ENCODE data around the gene KIF17. TPM values are rescaled to one million over a fixed set of nuclear protein-coding genes. Genes with fewer than 3 reads are reported as not detected.

KIF17 gene
- total RNA-seq, 1 experiment from 2014 or later: 2.4 TPM

DNA sequence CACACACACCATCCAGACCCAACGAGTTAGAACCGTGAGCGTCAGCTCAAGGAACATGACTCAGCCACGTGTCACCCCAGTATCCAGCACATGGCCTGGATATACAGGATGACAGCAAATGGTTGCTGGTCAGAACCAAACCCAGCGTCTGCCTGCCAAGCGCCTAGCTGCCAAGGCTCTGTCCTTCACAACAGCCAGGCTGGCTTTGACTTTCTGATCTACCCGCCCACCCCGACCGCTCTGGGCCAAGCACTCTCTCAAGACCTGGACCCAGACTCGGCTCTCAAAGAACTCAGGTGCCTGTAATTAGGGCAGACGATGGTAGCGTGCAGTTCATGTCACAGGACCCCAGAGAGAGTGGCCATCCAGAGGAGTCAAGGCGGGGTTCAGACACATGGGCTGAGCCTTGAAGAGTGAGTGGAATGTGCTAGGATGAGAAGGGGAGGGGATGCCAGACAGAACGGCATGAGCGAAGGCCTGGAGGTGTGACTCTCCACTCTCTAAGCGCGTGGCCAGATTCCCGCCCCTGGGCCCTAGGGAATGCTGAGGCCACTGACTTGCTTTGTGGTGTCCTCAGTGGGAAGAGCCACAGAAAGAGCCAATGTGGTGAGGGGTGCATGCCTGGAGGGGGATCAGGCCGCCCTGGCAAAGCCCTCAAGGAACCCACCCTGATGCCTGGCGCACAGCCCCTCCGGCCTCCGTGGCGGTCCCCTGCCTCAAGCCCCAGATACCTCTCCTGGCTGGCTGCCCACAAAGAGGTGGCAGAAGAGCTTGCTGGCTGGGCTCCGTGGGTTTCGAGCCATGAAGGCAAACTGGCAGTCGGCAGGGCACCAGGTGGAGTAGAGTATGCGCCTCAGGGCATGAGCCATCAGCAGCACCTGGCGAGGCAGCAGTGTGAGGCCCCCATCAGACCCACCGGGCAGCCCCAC is 7.6 kb upstream of the KIF17 start:
- no peaks in the 10 kb centered on the region for H3K9me3 ChIP-seq (ENCODE audit: control insufficient read depth in 1 of 2, insufficient read depth in 1 of 2, low read depth in 1 of 2, low read length in 2 of 2)
- peak overlapping the region; percentile 27 for H3K4me2 ChIP-seq (ENCODE audit: low read length)
- H3K9ac ChIP-seq (ENCODE audit: low read length): 0 out of 2 replicates have a peak overlapping the region, but pooled peaks have one; percentile 2
- no peak overlapping the region for H3K27ac ChIP-seq (ENCODE audit: low read depth, low read length)
- CTCF ChIA-PET: interaction anchor here (1.0 kb wide), 1 partner anchor 29 kb away, joined by 3 read pairs; no protein-coding TSS in a partner anchor
- BruUV-seq (replicated peaks): no TSS peak
- ATAC-seq (peak; percentile 43), DNase-seq (ENCODE audit: low read depth, low spot score) (no peak)
- RAD21 ChIA-PET (ENCODE audit: low non-redundant PET in 1 of 2, low total read pairs in 2 of 2, uncharacterized antibody in 2 of 2, unreplicated experiment in 2 of 2): no interaction called here
- no peaks in the 10 kb centered on the region for H3K9me2 ChIP-seq (ENCODE audit: insufficient read depth)
- H4K20me1 ChIP-seq (ENCODE audit: insufficient read depth): no peaks in the 10 kb centered on the region
- POLR2A ChIA-PET: no interaction called here
- TF ChIP-seq EGR1 (IDR thresholded peaks at IDR 0.05; ENCODE audit: low read depth): no peak
- TF ChIP-seq ELF1 (IDR thresholded peaks at IDR 0.05; ENCODE audit: borderline replicate concordance, low read depth): no peak
- peak; percentile 92 for TF ChIP-seq MAX (IDR thresholded peaks at IDR 0.05)
- H3K4me1 ChIP-seq (ENCODE audit: control insufficient read depth in 1 of 2, insufficient read depth in 2 of 2, low read length in 2 of 2): peaks cover 0 to 32% of the 10 kb centered on the region in 2 experiments; a peak in 3 of 4 replicates
- no peaks in the 10 kb centered on the region for H3K36me3 ChIP-seq (ENCODE audit: control insufficient read depth in 1 of 2, insufficient read depth in 2 of 2, low read length in 2 of 2)
- no peak overlapping the region for H2AFZ ChIP-seq (ENCODE audit: low read depth, low read length, poor library complexity, severe bottlenecking)
- H3K27me3 ChIP-seq (ENCODE audit: insufficient read depth, low read length): no peaks in the 10 kb centered on the region
- intact Hi-C loops (cut with micrococcal nuclease): no loop called here
- no peaks in the 10 kb centered on the region for H3K79me2 ChIP-seq (ENCODE audit: insufficient read depth, low read length)
- H3K4me3 ChIP-seq (replicated peaks in 1 of 2; ENCODE audit: low read depth in 1 of 2, low read length in 2 of 2): no peak overlapping the region

DNA sequence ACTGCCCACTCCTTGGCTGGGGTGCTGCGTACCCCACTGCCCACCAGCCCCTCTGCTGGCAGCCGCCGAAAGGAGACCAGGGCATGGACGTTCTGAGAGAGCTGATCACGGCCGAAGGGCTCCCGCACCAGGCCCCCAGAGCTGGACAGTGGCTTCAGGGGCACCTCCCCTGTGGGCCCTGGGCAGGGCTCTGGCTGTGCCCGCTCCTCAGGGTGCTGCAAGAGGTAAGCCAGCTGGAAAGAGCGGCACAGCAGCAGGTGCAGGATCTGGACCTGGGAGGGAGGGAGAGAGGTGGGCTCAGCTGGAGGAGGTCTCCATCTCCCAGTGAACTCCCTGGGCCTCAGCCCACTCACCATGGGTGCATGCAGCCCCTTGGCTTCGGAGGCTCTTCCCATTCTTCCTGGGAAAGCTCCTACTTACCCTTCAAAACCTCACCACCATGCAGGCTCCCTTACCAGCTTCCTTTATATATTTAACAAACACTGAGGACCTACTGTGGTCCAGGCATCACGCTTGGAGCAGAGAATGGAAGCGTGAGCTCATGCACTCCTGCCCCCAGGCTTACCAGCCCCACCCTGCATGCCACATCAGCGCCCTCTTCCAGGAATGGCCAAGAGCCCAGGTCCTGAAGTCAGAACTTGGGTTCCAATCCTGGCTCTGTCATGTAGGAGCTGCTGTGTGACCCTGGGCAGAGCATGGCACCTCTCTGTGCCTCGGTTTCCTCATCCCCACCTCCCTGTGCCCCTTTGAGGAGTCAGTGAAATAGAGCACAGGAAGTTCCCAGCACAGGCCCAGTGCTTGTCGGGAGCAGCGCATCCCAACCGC is 6.8 kb upstream of the KIF17 start:
- Histone ChIP-seq H3K79me2 (ENCODE audit: insufficient read depth, low read length) (no peaks in the 10 kb centered on the region), H3K9me2 (ENCODE audit: insufficient read depth) (no peaks in the 10 kb centered on the region), H3K9ac (ENCODE audit: low read length) (no peak overlapping the region), H3K4me2 (ENCODE audit: low read length) (peak overlapping the region; percentile 27; the same call in 1 of the 2 replicates), H3K4me3 (replicated peaks in 1 of 2; ENCODE audit: low read depth in 1 of 2, low read length in 2 of 2) (no peak overlapping the region), H3K4me1 (ENCODE audit: control insufficient read depth in 1 of 2, insufficient read depth in 2 of 2, low read length in 2 of 2) (peaks cover 0 to 30% of the 10 kb centered on the region in 2 experiments; a peak in 3 of 4 replicates), H3K27ac (ENCODE audit: low read depth, low read length) (no peak overlapping the region), H3K9me3 (ENCODE audit: control insufficient read depth in 1 of 2, insufficient read depth in 1 of 2, low read depth in 1 of 2, low read length in 2 of 2) (no peaks in the 10 kb centered on the region), H3K36me3 (ENCODE audit: control insufficient read depth in 1 of 2, insufficient read depth in 2 of 2, low read length in 2 of 2) (no peaks in the 10 kb centered on the region), H2AFZ (ENCODE audit: low read depth, low read length, poor library complexity, severe bottlenecking) (no peak overlapping the region), H4K20me1 (ENCODE audit: insufficient read depth) (no peaks in the 10 kb centered on the region), H3K27me3 (ENCODE audit: insufficient read depth, low read length) (no peaks in the 10 kb centered on the region)
- RAD21 ChIA-PET (ENCODE audit: low non-redundant PET in 1 of 2, low total read pairs in 2 of 2, uncharacterized antibody in 2 of 2, unreplicated experiment in 2 of 2): no interaction called here
- intact Hi-C loops (cut with micrococcal nuclease): no loop called here
- POLR2A ChIA-PET: no interaction called here
- BruUV-seq (replicated peaks): no TSS peak
- ATAC-seq (0 out of 2 replicates have a peak, but pooled peaks have one; percentile 5), DNase-seq (ENCODE audit: low read depth, low spot score) (no peak)
- CTCF ChIA-PET: interaction anchor here (1.0 kb wide), 1 partner anchor 28 kb away, joined by 3 read pairs; no protein-coding TSS in a partner anchor
- no peak for TF ChIP-seq ELF1 (IDR thresholded peaks at IDR 0.05; ENCODE audit: borderline replicate concordance, low read depth)
- TF ChIP-seq, protein P1, sequence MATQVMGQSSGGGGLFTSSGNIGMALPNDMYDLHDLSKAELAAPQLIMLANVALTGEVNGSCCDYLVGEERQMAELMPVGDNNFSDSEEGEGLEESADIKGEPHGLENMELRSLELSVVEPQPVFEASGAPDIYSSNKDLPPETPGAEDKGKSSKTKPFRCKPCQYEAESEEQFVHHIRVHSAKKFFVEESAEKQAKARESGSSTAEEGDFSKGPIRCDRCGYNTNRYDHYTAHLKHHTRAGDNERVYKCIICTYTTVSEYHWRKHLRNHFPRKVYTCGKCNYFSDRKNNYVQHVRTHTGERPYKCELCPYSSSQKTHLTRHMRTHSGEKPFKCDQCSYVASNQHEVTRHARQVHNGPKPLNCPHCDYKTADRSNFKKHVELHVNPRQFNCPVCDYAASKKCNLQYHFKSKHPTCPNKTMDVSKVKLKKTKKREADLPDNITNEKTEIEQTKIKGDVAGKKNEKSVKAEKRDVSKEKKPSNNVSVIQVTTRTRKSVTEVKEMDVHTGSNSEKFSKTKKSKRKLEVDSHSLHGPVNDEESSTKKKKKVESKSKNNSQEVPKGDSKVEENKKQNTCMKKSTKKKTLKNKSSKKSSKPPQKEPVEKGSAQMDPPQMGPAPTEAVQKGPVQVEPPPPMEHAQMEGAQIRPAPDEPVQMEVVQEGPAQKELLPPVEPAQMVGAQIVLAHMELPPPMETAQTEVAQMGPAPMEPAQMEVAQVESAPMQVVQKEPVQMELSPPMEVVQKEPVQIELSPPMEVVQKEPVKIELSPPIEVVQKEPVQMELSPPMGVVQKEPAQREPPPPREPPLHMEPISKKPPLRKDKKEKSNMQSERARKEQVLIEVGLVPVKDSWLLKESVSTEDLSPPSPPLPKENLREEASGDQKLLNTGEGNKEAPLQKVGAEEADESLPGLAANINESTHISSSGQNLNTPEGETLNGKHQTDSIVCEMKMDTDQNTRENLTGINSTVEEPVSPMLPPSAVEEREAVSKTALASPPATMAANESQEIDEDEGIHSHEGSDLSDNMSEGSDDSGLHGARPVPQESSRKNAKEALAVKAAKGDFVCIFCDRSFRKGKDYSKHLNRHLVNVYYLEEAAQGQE (IDR thresholded peaks at IDR 0.05; ENCODE audit: low read depth): no peak
- no peak for TF ChIP-seq RAD21 (IDR thresholded peaks at IDR 0.05; ENCODE audit: low read depth)
- TF ChIP-seq POLR2AphosphoS5 (IDR thresholded peaks at IDR 0.05; ENCODE audit: low read depth, low read length): no peak
- no peak for TF ChIP-seq JUND (IDR thresholded peaks at IDR 0.05)
- TF ChIP-seq, protein P2, sequence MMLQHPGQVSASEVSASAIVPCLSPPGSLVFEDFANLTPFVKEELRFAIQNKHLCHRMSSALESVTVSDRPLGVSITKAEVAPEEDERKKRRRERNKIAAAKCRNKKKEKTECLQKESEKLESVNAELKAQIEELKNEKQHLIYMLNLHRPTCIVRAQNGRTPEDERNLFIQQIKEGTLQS (IDR thresholded peaks at IDR 0.05): no peak
- no peak for TF ChIP-seq POLR2A (IDR thresholded peaks at IDR 0.05; ENCODE audit: borderline replicate concordance, extremely low read depth, insufficient read depth, insufficient read length)
- no peak for TF ChIP-seq SIN3A (IDR thresholded peaks at IDR 0.05; ENCODE audit: low read depth)
- TF ChIP-seq EGR1 (IDR thresholded peaks at IDR 0.05; ENCODE audit: low read depth): no peak
- TF ChIP-seq CEBPB (IDR thresholded peaks at IDR 0.05; ENCODE audit: low read depth): no peak

All from HCT116 (cell line).